ENCODE results near the gene CDR2L. TPM values are rescaled to one million over a fixed set of nuclear protein-coding genes. Genes with fewer than 3 reads are reported as not detected.
A peak's percentile ranks its signal among the peaks of the same experiment; 100 is the strongest.

The CDR2L gene
- total RNA-seq, 4 donors from 2014 or later: 2.0 to 5.6 (median 3.6) TPM

DNA sequence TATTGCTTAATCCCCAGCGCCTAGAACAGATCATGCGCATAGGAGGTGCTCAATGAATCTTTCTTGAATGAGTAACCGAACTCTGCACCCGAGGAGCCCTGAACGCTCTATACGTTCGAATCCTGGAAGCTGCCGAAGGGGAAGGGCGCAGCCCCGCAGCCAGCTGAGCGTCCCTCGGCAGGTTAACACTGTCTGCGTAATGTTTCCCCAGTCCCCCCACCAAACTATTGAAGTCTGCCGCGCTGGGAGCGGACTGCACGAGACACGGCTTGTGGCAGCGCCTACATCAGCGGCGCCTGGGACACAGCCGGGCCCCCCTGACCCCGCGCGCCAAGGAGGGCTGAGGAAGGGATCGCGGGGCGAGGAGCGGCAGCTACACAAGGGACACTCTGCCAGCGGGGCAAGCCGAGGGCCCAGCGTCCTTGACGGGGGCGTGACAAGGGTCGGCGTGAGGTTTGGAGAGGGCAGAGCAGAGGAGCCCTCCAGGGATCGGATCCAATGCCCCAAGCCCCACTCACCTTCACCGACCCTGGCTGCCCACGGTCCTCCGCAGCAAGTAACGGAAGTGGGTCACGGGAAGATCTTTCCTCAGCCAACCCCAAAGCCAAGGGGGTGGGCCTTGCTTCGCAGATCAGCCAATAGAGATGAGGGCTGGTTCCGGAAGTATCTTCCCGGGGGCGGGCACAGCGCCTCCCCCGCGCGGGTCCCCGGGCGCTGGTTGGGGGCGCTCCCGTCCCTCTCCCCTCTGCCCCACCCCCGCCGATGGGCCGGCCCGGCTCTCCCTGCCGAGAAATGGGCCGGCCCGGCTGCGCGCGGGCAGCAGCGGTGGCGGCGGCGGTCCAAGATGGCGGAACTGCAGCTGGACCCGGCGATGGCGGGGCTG is 59.2 kb downstream of the CDR2L start, which contains the start of the genes ATP5PD and KCTD2:
ATP5PD (minus strand) TSS at position 563 of the 883 bp plus-strand sequence. CDS start 4,319 bp downstream, outside the sequence.
KCTD2 (plus strand) TSS at position 819 of the 883 bp plus-strand sequence; CDS start at position 845, 26 bp downstream.
- peak; percentile 97 for DNase-seq
- in situ Hi-C loops (cut with MboI; ENCODE audit: low pct_ligation_motif_present in 1 of 4, low pct_unique_long_range_greater_than_20kb in 1 of 4, low sequenced_read_pairs in 3 of 4) (no loop called here), intact Hi-C loops (cut with DNase I; ENCODE audit: low total_unique reads) (no loop called here)
- peaks cover 12 to 30% (median 23%) of the 10 kb centered on the region in 4 donors for H3K4me1 ChIP-seq
- no peaks in the 10 kb centered on the region for H3K9me3 ChIP-seq
- H3K27ac ChIP-seq: peak within 1 kb of the TSS; percentile 93 to 99 (median 98)
- H3K4me3 ChIP-seq: peak within 1 kb of the TSS; percentile 66 to 98 (median 82)
- H3K36me3 ChIP-seq: peaks cover 0 to 8% (median 2%) of the 10 kb centered on the region in 4 donors
- 1% methylated on average over 63 of the region's 72 CpGs; no CpG with 5 or more reads in 1 of the 2 donors for WGBS, 2 donors (ENCODE audit: low coverage in 1 of 2)
- peak; percentile 97 for TF ChIP-seq POLR2A (IDR thresholded peaks at IDR 0.05)
- TF ChIP-seq POLR2AphosphoS5 (IDR thresholded peaks at IDR 0.05): peak; percentile 96 to 99 (median 98)
- TF ChIP-seq EP300 (IDR thresholded peaks at IDR 0.05; ENCODE audit: low read depth): no peak
- H3K27me3 ChIP-seq: no peaks in the 10 kb centered on the region

DNA sequence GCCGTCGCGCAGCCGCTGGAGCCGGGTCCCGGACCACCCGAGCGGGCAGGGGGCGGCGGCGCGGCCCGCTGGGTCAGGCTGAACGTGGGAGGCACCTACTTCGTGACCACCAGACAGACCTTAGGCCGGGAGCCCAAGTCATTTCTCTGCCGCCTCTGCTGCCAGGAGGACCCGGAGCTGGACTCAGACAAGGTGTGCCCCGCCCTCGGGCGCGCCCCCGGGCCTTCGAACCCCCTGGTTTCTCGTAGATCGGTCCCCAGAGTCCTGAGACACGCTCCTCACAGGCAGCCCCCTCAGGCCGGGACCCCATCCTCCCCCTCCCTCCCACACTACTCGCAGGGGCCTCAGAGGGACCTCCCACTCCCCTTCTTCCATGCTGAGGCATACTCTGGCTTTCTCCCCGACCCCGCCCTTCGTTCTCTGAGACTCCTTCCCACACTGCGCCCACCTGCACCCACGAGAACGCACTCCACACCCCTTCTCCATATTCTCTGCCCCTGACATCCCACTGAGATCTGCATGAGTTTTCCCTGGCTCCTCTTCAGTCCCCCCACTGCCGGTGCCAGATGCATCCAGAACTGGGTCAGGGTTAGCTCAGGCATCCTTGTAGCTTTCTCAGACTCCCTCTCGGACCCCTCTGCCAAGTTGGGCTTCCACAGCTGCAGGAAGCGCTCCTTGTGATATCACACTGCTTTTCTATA is 60.1 kb downstream of the CDR2L start:
- H3K36me3 ChIP-seq: peaks cover 0 to 6% (median 2%) of the 10 kb centered on the region in 4 donors
- H3K9me3 ChIP-seq: no peaks in the 10 kb centered on the region
- DNase-seq: peak; percentile 51
- in situ Hi-C loops (cut with MboI; ENCODE audit: low pct_ligation_motif_present in 1 of 4, low pct_unique_long_range_greater_than_20kb in 1 of 4, low sequenced_read_pairs in 3 of 4): no loop called here
- intact Hi-C loops (cut with DNase I; ENCODE audit: low total_unique reads): no loop called here
- TF ChIP-seq POLR2A (IDR thresholded peaks at IDR 0.05) (no peak), EP300 (IDR thresholded peaks at IDR 0.05; ENCODE audit: low read depth) (no peak), POLR2AphosphoS5 (IDR thresholded peaks at IDR 0.05) (no peak)
- TF ChIP-seq, protein P1, sequence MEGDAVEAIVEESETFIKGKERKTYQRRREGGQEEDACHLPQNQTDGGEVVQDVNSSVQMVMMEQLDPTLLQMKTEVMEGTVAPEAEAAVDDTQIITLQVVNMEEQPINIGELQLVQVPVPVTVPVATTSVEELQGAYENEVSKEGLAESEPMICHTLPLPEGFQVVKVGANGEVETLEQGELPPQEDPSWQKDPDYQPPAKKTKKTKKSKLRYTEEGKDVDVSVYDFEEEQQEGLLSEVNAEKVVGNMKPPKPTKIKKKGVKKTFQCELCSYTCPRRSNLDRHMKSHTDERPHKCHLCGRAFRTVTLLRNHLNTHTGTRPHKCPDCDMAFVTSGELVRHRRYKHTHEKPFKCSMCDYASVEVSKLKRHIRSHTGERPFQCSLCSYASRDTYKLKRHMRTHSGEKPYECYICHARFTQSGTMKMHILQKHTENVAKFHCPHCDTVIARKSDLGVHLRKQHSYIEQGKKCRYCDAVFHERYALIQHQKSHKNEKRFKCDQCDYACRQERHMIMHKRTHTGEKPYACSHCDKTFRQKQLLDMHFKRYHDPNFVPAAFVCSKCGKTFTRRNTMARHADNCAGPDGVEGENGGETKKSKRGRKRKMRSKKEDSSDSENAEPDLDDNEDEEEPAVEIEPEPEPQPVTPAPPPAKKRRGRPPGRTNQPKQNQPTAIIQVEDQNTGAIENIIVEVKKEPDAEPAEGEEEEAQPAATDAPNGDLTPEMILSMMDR (IDR thresholded peaks at IDR 0.05): no peak
- 1% methylated on average over 26 of the region's 38 CpGs; no CpG with 5 or more reads in 1 of the 2 donors for WGBS, 2 donors (ENCODE audit: low coverage in 1 of 2)
- no peaks in the 10 kb centered on the region for H3K27me3 ChIP-seq
- peak overlapping the region; percentile 93 to 99 (median 98) for H3K27ac ChIP-seq
- H3K4me3 ChIP-seq: peak overlapping the region; percentile 66 to 98 (median 82)
- peaks cover 12 to 30% (median 23%) of the 10 kb centered on the region in 4 donors for H3K4me1 ChIP-seq

DNA sequence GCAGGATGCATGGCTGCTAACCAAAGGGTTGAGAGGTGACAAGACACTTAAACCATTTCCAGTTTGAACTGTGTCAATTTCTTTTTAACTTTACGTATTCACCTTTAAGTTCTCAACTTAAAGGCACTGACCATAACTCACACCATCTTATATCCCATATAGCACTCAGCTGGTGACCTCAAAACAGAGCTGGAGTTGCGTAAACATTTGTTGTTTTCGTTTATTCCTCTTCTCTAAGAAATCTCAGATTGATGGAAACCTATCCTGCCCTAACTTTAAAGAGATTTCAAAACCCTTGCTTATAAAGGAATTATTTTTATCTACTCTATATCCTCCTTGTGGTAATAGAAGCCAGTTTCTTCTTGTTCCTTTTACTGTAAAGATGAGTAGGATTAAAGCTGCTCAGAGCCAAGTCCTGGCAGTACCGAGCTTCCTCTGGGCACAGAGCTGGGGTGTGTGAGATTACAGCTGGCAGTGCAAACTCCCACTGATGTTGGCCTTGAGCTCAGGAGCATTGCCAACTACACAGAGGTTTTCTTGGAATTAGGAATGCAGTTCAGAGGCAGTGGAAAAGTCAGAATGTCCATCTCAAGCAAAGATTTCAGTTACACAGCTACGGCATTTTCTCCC is 60.9 kb downstream of the CDR2L start:
- intact Hi-C loops (cut with DNase I; ENCODE audit: low total_unique reads): no loop called here
- Histone ChIP-seq H3K27ac (peak overlapping the region; percentile 93 to 99 (median 98)), H3K9me3 (no peaks in the 10 kb centered on the region), H3K27me3 (no peaks in the 10 kb centered on the region), H3K36me3 (peaks cover 0 to 12% (median 6%) of the 10 kb centered on the region in 4 donors), H3K4me1 (peaks cover 12 to 30% (median 23%) of the 10 kb centered on the region in 4 donors), H3K4me3 (peak overlapping the region in 2 of 4 donors; percentile 66 to 98)
- TF ChIP-seq EP300 (IDR thresholded peaks at IDR 0.05; ENCODE audit: low read depth) (no peak), POLR2AphosphoS5 (IDR thresholded peaks at IDR 0.05) (no peak), POLR2A (IDR thresholded peaks at IDR 0.05) (no peak)
- TF ChIP-seq, protein P1 (IDR thresholded peaks at IDR 0.05): no peak
- in situ Hi-C loops (cut with MboI; ENCODE audit: low pct_ligation_motif_present in 1 of 4, low pct_unique_long_range_greater_than_20kb in 1 of 4, low sequenced_read_pairs in 3 of 4): no loop called here
- 32 to 41% methylated on average over 5 of the region's 5 CpGs for WGBS, 2 donors (ENCODE audit: low coverage in 1 of 2)
- no peak for DNase-seq

DNA sequence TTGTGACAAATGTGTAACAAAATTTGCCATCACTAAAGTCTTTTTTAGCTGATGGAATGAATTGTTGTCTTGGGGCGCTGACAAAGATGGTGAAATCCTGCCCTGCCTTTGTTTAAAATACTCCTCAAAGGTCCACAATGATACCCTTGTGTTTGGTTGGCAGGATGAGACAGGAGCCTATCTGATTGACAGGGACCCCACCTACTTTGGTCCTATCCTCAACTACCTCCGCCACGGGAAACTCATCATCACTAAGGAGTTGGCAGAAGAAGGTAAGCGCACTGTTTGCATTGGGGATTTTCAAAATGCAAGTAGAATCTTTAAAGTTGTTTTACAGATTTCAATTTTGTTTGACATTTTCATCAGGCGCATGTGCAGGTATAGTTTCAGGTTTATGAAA is 61.6 kb downstream of the CDR2L start:
- Histone ChIP-seq H3K36me3 (peaks cover 0 to 19% (median 7%) of the 10 kb centered on the region in 4 donors), H3K9me3 (no peaks in the 10 kb centered on the region), H3K4me1 (peaks cover 12 to 30% (median 23%) of the 10 kb centered on the region in 4 donors), H3K27me3 (no peaks in the 10 kb centered on the region), H3K4me3 (no peak overlapping the region), H3K27ac (peak overlapping the region in 3 of 4 donors; percentile 97 to 99 (median 98))
- no peak for DNase-seq
- in situ Hi-C loops (cut with MboI; ENCODE audit: low pct_ligation_motif_present in 1 of 4, low pct_unique_long_range_greater_than_20kb in 1 of 4, low sequenced_read_pairs in 3 of 4): no loop called here
- no peak for TF ChIP-seq POLR2AphosphoS5 (IDR thresholded peaks at IDR 0.05)
- TF ChIP-seq, protein P1 (IDR thresholded peaks at IDR 0.05): no peak
- TF ChIP-seq EP300 (IDR thresholded peaks at IDR 0.05; ENCODE audit: low read depth): no peak
- no peak for TF ChIP-seq POLR2A (IDR thresholded peaks at IDR 0.05)
- intact Hi-C loops (cut with DNase I; ENCODE audit: low total_unique reads): no loop called here
- 86 to 100% methylated on average over 4 to 5 of the region's 5 CpGs for WGBS, 2 donors (ENCODE audit: low coverage in 1 of 2)
